OCI-LY7 (cell line): Measurements from ENCODE around the gene CRY2. TPM values are rescaled to one million over a fixed set of nuclear protein-coding genes. Genes with fewer than 3 reads are reported as not detected.

Experiments used
- BruUV-seq: library from RNA; stranded (reverse); fragments of 400-500 nt; replicated peaks from 2 replicates; lab custom pipeline; 2021; lab: Mats Ljungman, UMichigan
- CTCF ChIA-PET: fragments of 300-600 bp; sonication (Branson Sonifier 250); formaldehyde crosslinking; loops from one replicate; lab custom pipeline; 2022; ENCODE audit warnings: antibody characterized with exemption; ENCODE audit not compliant: unreplicated experiment; lab: Charles Lee
- POLR2A ChIA-PET: fragments of 300-600 bp; sonication (Branson Sonifier 250); formaldehyde crosslinking; loops from one replicate; lab custom pipeline; 2022; ENCODE audit warnings: antibody characterized with exemption; lab: Charles Lee
- DNase-seq: peaks from one replicate; pipeline ENCODE4 v3.0.0-alpha.2; 2015; ENCODE audit warnings: low spot score
- H2AFZ ChIP-seq: fragments of 200-600 bp; sonication (generic), shearing (Covaris generic); 2 replicates; pipeline ENCODE4 v1.6.1; 2014; ENCODE audit warnings: mild to moderate bottlenecking, antibody characterized with exemption, low read length, moderate library complexity
- H3K27ac ChIP-seq: fragments of 200-600 bp; sonication (generic); 2 replicates; pipeline ENCODE4 v1.5.1; 2014; ENCODE audit warnings: mixed run types, low read depth, mild to moderate bottlenecking, moderate library complexity, low read length, inconsistent platforms; ENCODE audit not compliant: poor library complexity, severe bottlenecking
- H3K36me3 ChIP-seq: fragments of 200-600 bp; sonication (generic); 2 replicates; pipeline ENCODE4 v1.6.1; 2014; ENCODE audit warnings: mild to moderate bottlenecking, antibody characterized with exemption, low read length, moderate library complexity, mixed read lengths; ENCODE audit not compliant: insufficient read depth
- H3K4me1 ChIP-seq: fragments of 200-600 bp; sonication (generic); 2 replicates; pipeline ENCODE4 v1.5.1; 2014; ENCODE audit warnings: mild to moderate bottlenecking, low read length; ENCODE audit not compliant: insufficient read depth, poor library complexity, severe bottlenecking
- H3K4me2 ChIP-seq: fragments of 200-600 bp; sonication (generic); 2 replicates; pipeline ENCODE4 v1.6.1; 2014; ENCODE audit warnings: mild to moderate bottlenecking, low read length
- H3K4me3 ChIP-seq: fragments of 200-600 bp; sonication (generic); 2 replicates; pipeline ENCODE4 v1.5.1; 2014; ENCODE audit warnings: mild to moderate bottlenecking, low read depth, low read length; ENCODE audit not compliant: poor library complexity, severe bottlenecking
- H3K79me2 ChIP-seq: fragments of 200-600 bp; sonication (generic); 2 replicates; pipeline ENCODE4 v1.6.1; 2016; ENCODE audit warnings: low read depth, mild to moderate bottlenecking, low read length, moderate library complexity, mixed read lengths; ENCODE audit not compliant: insufficient read depth
- H3K9me2 ChIP-seq: fragments of 200-600 bp; sonication (generic); 2 replicates; pipeline ENCODE4 v1.6.1; 2016; ENCODE audit warnings: mild to moderate bottlenecking, low read length, mixed read lengths; ENCODE audit not compliant: insufficient read depth
- H3K9me3 ChIP-seq: fragments of 200-600 bp; sonication (generic); 2 replicates; pipeline ENCODE4 v1.6.1; 2014; ENCODE audit warnings: mild to moderate bottlenecking, mixed run types, low read length, mixed read lengths
- H4K20me1 ChIP-seq: fragments of 200-600 bp; sonication (generic); 2 replicates; pipeline ENCODE4 v1.6.1; 2014; ENCODE audit warnings: mild to moderate bottlenecking, antibody characterized with exemption, low read length, moderate library complexity, mixed read lengths; ENCODE audit not compliant: insufficient read depth
- EZH2phosphoT487 ChIP-seq: fragments of 200-600 bp; sonication (generic); IDR thresholded peaks from 2 replicates; pipeline ENCODE4 v1.6.1; 2018; ENCODE audit warnings: low read depth, borderline replicate concordance, mild to moderate bottlenecking, mixed run types, antibody characterized with exemption, low read length, moderate library complexity, mixed read lengths
- intact Hi-C: fragments of 100-400 bp; cut with micrococcal nuclease; formaldehyde crosslinking; loops from one replicate; pipeline ENCODE4 v1.10.0; 2022; ENCODE audit not compliant: unreplicated experiment
- total RNA-seq, 2 experiments: library from RNA; depleted of rRNA in 1 of 2; stranded (reverse); fragments of >200 nt in 1 of 2; shearing (Covaris generic) in 1 of 2; gene quantifications; 2 replicates each; pipeline ENCODE4 v1.2.3, GENCODE V29; 2014 to 2022
- TF ChIP-seq, protein P1 (sequence below): fragments of 200-600 bp; sonication (generic); conservative IDR thresholded peaks from 2 replicates; pipeline ENCODE4 v1.5.1; 2014; ENCODE audit warnings: mild to moderate bottlenecking, antibody characterized with exemption, low read length, moderate library complexity, mixed read lengths

The CRY2 gene
- total RNA-seq, 2 experiments from 2014 or later, result 19.2 to 24.6 TPM

DNA sequence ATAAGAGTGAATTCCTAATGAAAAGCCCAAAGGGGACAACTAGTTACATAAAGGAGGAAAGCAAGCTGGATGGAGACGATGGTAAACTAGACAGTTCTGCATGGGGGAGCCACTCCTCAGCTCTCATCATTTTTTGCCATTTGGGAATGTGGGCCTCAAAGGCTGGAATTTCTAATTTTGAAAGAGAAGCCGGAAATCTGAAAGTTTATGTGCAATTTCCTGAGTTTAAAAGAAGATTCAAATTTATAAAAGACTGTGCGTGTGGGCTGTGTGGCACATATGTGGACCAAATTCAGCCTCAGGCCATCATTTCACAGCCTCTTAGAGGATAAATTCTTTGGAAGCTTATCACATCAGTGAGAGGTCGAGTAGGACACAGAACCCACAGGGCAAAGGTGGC is 18.3 kb upstream of the CRY2 start:
- ChIA-PET CTCF (no interaction called here), POLR2A (no interaction called here)
- Histone ChIP-seq H3K9me2 (no peaks in the 10 kb centered on the region), H3K79me2 (no peaks in the 10 kb centered on the region), H4K20me1 (no peaks in the 10 kb centered on the region), H3K9me3 (no peaks in the 10 kb centered on the region), H3K36me3 (no peaks in the 10 kb centered on the region), H3K4me2 (no peak overlapping the region), H3K27ac (no peak overlapping the region), H3K4me3 (no peak overlapping the region), H2AFZ (no peak overlapping the region), H3K4me1 (peaks cover 7% of the 10 kb centered on the region)
- BruUV-seq, result no TSS peak
- DNase-seq, result no peak
- intact Hi-C loops, result no loop called here
- TF ChIP-seq EZH2phosphoT487, result no peak

DNA sequence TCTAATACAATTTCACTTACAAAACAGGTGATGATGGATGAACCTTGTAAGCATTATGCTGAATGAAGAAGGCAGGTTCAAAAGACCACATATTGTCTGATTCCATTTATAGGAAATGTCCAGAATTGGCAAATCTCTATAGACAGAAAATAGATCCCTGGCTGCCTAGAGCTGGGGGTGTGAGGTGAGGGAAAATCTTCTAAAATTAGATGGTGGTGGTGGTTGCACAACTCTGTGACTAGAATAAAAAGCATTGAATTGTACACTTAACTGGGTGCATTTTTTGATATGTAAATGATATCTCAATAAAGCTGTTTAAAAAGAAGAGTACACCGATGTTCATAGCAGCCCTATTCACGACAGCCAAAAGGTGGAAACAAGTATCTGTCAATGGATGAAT is 16.7 kb upstream of the CRY2 start:
- H3K36me3 ChIP-seq, result no peaks in the 10 kb centered on the region
- DNase-seq, result no peak
- H3K27ac ChIP-seq, result no peak overlapping the region
- no peaks in the 10 kb centered on the region for H3K9me2 ChIP-seq
- ChIA-PET POLR2A (interaction anchor here (0.8 kb wide), 1 partner anchor 12 kb away, joined by 3 read pairs; no protein-coding TSS in a partner anchor), CTCF (no interaction called here)
- no peaks in the 10 kb centered on the region for H4K20me1 ChIP-seq
- no peaks in the 10 kb centered on the region for H3K79me2 ChIP-seq
- H3K9me3 ChIP-seq, result no peaks in the 10 kb centered on the region
- no TSS peak for BruUV-seq
- no peak overlapping the region for H2AFZ ChIP-seq
- H3K4me1 ChIP-seq, result no peaks in the 10 kb centered on the region
- H3K4me2 ChIP-seq, result no peak overlapping the region
- no peak for TF ChIP-seq EZH2phosphoT487
- TF ChIP-seq, protein P1, sequence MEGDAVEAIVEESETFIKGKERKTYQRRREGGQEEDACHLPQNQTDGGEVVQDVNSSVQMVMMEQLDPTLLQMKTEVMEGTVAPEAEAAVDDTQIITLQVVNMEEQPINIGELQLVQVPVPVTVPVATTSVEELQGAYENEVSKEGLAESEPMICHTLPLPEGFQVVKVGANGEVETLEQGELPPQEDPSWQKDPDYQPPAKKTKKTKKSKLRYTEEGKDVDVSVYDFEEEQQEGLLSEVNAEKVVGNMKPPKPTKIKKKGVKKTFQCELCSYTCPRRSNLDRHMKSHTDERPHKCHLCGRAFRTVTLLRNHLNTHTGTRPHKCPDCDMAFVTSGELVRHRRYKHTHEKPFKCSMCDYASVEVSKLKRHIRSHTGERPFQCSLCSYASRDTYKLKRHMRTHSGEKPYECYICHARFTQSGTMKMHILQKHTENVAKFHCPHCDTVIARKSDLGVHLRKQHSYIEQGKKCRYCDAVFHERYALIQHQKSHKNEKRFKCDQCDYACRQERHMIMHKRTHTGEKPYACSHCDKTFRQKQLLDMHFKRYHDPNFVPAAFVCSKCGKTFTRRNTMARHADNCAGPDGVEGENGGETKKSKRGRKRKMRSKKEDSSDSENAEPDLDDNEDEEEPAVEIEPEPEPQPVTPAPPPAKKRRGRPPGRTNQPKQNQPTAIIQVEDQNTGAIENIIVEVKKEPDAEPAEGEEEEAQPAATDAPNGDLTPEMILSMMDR, result no peak
- no peak overlapping the region for H3K4me3 ChIP-seq
- intact Hi-C loops, result no loop called here

DNA sequence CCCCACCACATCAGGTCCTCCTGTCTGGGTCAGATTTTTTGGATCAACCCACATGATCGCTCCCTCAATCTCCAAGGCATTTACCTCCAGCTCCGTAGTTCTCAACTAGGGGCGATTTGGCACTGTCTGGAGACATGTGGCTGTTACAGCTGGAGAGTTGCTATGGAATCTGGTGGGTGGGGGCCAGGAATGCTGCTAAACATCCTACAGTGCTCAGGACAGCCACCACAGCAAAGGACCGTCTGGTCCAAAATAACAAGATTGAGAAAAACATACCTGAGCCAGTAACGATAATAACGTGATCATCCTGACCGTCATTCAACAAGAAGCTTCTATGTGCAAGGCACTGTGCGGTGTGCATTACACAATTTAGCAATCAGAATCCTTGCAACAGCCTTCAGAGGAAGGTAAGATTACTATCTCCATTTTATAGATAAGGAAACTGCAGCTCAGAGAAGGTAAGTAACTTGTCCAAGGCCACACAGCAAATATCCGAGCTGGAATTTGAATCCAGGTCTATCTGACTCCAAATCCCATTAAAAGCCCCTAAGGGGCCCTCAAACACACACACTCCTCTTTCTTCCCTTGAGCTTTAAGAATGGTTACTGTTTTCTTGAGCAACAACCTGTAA is 14.3 kb upstream of the CRY2 start:
- no peak for DNase-seq
- Histone ChIP-seq H3K4me2 (no peak overlapping the region), H3K27ac (no peak overlapping the region), H3K9me2 (no peaks in the 10 kb centered on the region), H3K4me3 (no peak overlapping the region), H4K20me1 (no peaks in the 10 kb centered on the region), H3K4me1 (no peaks in the 10 kb centered on the region), H3K9me3 (no peaks in the 10 kb centered on the region), H2AFZ (no peak overlapping the region), H3K79me2 (no peaks in the 10 kb centered on the region), H3K36me3 (no peaks in the 10 kb centered on the region)
- POLR2A ChIA-PET, result interaction anchor here (1.7 kb wide), 1 partner anchor 16 kb away, joined by 5 read pairs; no protein-coding TSS in a partner anchor
- intact Hi-C loops, result no loop called here
- no peak for TF ChIP-seq EZH2phosphoT487
- TF ChIP-seq, protein P1, result no peak
- no TSS peak for BruUV-seq
- CTCF ChIA-PET, result no interaction called here
